ENCODE measurements around the gene CELF2. TPM values are rescaled to one million over a fixed set of nuclear protein-coding genes. Genes with fewer than 3 reads are reported as not detected.

Gene CELF2
- total RNA-seq, 2 donors from 2014 or later: 10.4 to 11.2 TPM

DNA sequence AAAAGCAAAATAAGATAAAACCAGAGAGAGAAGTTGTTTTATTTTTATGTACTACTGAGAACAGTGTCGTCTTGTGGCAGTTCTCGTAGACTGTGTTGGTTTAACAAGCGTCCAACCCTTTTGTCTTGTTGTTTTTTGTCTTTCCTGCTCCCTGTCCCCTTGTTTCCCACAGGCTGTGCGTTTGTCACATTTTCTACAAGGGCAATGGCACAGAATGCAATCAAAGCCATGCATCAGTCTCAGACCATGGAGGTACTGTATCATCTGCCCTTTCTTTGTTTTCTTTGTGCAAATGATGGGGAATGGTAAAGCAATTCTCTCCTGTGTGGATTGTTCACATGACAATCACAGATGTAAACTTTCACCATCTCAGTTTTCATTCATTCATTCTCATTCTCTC is 248.8 kb downstream of the CELF2 start:
- TF ChIP-seq POLR2A (IDR thresholded peaks at IDR 0.05): no peak
- H3K36me3 ChIP-seq (replicated peaks in 1 of 2; ENCODE audit: insufficient read depth in 1 of 2, low read depth in 2 of 2): no peaks in the 10 kb centered on the region
- H3K9me3 ChIP-seq: no peaks in the 10 kb centered on the region
- no peak overlapping the region for H3K4me3 ChIP-seq
- 76 to 77% methylated on average over 4 of the region's 4 CpGs for WGBS, 2 donors
- peaks cover 0 to 4% of the 10 kb centered on the region in 2 donors for H3K27me3 ChIP-seq
- intact Hi-C loops (cut with DNase I): no loop called here
- ATAC-seq (no peak), DNase-seq (no peak)
- H3K27ac ChIP-seq: no peak overlapping the region
- peaks cover 14% of the 10 kb centered on the region for H3K4me1 ChIP-seq

DNA sequence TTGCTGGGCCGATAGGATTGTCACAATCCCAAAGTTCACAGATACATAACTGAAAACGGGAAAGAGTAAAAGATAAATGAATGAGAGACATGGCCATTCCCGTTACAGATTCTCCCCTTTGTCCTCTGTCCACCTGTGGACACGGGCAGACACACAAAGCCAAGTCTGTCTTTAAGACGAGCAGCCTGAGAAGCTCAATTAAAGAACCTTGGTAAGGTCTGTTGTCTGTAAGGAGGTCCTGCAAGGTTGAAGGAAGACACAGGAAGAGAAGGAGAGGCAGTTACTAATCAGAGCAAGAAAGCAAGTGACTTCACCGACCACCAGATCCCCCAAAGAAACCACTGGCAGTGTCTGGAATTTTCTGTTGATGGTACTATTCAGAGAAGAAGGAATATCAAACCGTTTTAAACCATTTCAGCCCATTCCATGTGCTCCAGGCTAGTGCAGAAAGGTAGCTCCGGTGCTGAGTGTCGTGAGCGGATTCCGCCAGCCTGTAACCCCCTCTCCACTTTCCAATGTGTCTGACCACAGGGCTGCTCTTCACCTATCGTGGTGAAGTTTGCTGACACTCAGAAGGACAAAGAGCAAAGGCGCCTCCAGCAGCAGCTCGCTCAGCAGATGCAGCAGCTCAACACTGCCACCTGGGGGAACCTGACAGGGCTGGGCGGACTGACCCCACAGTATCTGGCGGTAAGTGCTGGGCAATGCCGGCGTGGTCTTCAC is 252.6 kb downstream of the CELF2 start:
- intact Hi-C loops (cut with DNase I): no loop called here
- H3K36me3 ChIP-seq (replicated peaks in 1 of 2; ENCODE audit: insufficient read depth in 1 of 2, low read depth in 2 of 2): no peaks in the 10 kb centered on the region
- no peaks in the 10 kb centered on the region for H3K9me3 ChIP-seq
- ATAC-seq: peak; percentile 75
- H3K4me1 ChIP-seq: peaks cover 5% of the 10 kb centered on the region
- 24 to 25% methylated on average over 14 to 18 of the region's 18 CpGs for WGBS, 2 donors
- peak; percentile 74 to 81 (median 76) for DNase-seq
- no peak overlapping the region for H3K27ac ChIP-seq
- no peak for TF ChIP-seq POLR2A (IDR thresholded peaks at IDR 0.05)
- TF ChIP-seq, protein P1, sequence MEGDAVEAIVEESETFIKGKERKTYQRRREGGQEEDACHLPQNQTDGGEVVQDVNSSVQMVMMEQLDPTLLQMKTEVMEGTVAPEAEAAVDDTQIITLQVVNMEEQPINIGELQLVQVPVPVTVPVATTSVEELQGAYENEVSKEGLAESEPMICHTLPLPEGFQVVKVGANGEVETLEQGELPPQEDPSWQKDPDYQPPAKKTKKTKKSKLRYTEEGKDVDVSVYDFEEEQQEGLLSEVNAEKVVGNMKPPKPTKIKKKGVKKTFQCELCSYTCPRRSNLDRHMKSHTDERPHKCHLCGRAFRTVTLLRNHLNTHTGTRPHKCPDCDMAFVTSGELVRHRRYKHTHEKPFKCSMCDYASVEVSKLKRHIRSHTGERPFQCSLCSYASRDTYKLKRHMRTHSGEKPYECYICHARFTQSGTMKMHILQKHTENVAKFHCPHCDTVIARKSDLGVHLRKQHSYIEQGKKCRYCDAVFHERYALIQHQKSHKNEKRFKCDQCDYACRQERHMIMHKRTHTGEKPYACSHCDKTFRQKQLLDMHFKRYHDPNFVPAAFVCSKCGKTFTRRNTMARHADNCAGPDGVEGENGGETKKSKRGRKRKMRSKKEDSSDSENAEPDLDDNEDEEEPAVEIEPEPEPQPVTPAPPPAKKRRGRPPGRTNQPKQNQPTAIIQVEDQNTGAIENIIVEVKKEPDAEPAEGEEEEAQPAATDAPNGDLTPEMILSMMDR (IDR thresholded peaks at IDR 0.05): peak; percentile 77 to 96 (median 83)
- H3K4me3 ChIP-seq: no peak overlapping the region
- H3K27me3 ChIP-seq: peaks cover 0 to 4% of the 10 kb centered on the region in 2 donors

DNA sequence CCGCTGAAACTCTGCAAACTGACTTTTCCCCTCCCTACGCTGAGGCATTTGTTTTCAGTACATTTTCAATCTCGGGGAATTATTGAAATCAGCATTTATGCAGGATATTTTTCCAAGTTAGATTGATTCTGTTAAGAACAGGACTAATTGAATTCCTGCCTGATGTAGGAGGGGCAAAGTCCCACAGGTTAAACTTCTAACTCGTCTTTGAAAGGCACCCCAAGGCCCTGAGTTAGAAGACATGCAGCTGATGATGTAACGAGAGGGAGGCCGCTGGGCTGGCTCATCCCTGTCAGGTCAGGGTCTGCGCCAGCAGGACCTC is 253.1 kb downstream of the CELF2 start:
- ATAC-seq: no peak
- intact Hi-C loops (cut with DNase I): no loop called here
- TF ChIP-seq, protein P1 (IDR thresholded peaks at IDR 0.05): no peak
- Histone ChIP-seq H3K36me3 (replicated peaks in 1 of 2; ENCODE audit: insufficient read depth in 1 of 2, low read depth in 2 of 2) (no peaks in the 10 kb centered on the region), H3K4me1 (peaks cover 5% of the 10 kb centered on the region), H3K4me3 (no peak overlapping the region), H3K27ac (no peak overlapping the region), H3K9me3 (no peaks in the 10 kb centered on the region), H3K27me3 (peaks cover 0 to 4% of the 10 kb centered on the region in 2 donors)
- no peak for DNase-seq
- 21 to 28% methylated on average over 7 of the region's 7 CpGs for WGBS, 2 donors

DNA sequence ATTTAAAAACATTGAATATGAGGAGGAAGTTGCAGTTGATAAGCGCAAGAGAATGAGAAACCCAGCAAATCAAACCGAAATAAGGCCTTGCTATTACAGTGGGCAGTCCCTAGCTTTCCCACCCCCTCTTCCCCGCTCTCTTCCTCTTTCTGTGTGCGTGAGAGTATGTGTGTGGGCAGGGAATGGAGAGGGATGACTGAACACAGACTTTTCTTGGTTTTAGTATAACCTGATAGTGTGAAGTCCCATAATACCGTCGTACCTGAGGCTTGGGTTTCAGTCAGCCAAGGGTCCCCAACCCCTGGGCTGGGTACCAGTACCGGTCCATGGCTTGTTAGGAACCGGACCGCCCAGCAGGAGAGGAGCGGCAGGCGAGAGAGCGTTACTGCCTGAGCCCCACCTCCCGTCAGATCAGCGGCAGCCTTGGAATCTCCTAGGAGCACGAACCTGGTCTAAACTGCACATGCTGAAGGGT is 255.3 kb downstream of the CELF2 start:
- no peaks in the 10 kb centered on the region for H3K9me3 ChIP-seq
- no peak overlapping the region for H3K27ac ChIP-seq
- TF ChIP-seq, protein P1 (IDR thresholded peaks at IDR 0.05): no peak
- TF ChIP-seq POLR2A (IDR thresholded peaks at IDR 0.05): no peak
- H3K4me1 ChIP-seq: peaks cover 5% of the 10 kb centered on the region
- H3K4me3 ChIP-seq: no peak overlapping the region
- H3K36me3 ChIP-seq (replicated peaks in 1 of 2; ENCODE audit: insufficient read depth in 1 of 2, low read depth in 2 of 2): no peaks in the 10 kb centered on the region
- no peak for ATAC-seq
- peaks cover 0 to 4% of the 10 kb centered on the region in 2 donors for H3K27me3 ChIP-seq
- WGBS, 2 donors: 79 to 84% methylated on average over 12 to 15 of the region's 15 CpGs
- intact Hi-C loops (cut with DNase I): no loop called here
- no peak for DNase-seq

DNA sequence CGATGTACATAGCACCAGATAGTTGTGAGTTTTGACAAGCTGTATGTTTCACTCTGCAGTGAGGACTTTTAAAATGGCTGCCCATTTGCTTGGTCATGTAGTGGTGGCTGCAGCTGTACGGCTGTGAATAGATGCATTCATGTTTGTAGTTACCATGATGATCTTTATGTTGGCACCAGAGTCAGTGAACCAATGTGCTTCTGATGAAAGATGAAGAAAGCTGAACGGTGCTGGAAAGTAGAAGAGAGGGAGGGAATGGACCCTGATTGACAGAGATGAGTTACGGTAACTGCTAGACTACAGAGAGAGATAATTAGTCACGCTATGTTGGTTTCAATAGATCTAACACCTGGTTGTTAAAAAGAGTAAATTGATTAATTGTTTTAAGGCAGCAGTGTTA is 256.8 kb downstream of the CELF2 start:
- intact Hi-C loops (cut with DNase I): no loop called here
- Histone ChIP-seq H3K9me3 (no peaks in the 10 kb centered on the region), H3K4me3 (no peak overlapping the region), H3K27me3 (peaks cover 0 to 4% of the 10 kb centered on the region in 2 donors), H3K27ac (no peak overlapping the region), H3K36me3 (replicated peaks in 1 of 2; ENCODE audit: insufficient read depth in 1 of 2, low read depth in 2 of 2) (no peaks in the 10 kb centered on the region), H3K4me1 (peaks cover 5% of the 10 kb centered on the region)
- TF ChIP-seq POLR2A (IDR thresholded peaks at IDR 0.05): no peak
- TF ChIP-seq, protein P1 (IDR thresholded peaks at IDR 0.05): no peak
- ATAC-seq (no peak), DNase-seq (no peak)
- 72 to 77% methylated on average over 5 of the region's 5 CpGs for WGBS, 2 donors

Measured in body of pancreas (tissue), 4 donors.